Stimulated activated naive CD4-positive, alpha-beta T cell treated with Interleukin-2 at 50 U/mL for 16 hours (primary cell): ENCODE measurements around the gene BTRC.
"Not testable (repeated sequence)": the region's sequence is repeated elsewhere in the genome, so short reads cannot be mapped to it uniquely, and the experiment has no call there.

Source experiments
- DNase-seq: peaks from one replicate; lab custom pipeline; 2025; lab: John Stamatoyannopoulos, UW

Gene BTRC

GRCh38 chr10:101353692-101354327 is at the start of gene BTRC:
Gene BTRC (plus strand): TSS chr10:101354165. CDS start chr10:101354181, 16 bp downstream.
- DNase-seq, result peak; percentile 97

DNA sequence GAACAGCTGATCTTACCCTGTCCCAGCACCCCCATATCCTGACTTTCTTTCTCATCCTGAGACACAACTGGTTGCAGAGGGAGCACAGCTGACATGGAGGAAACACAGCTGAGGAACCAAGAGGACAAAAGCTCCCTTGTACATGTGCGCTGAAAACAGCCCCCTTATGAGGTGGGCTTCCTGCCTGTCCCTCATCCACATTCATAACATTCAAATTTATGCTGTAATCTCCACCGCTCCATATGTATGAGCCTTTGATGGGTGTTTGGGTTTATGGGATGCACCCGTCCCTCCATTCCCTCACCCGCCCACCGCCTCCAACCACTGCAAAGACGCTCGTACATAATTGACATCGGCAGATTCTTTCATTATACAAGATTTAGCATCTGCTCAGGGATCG is 49.6 kb upstream of the BTRC start:
- no peak for DNase-seq

GRCh38 chr10:101305320-101306241 is 48.4 kb upstream of the BTRC start:
- DNase-seq, result no peak

- no peak for DNase-seq
Observed at GRCh38 chr10:101308051-101308450, 45.9 kb upstream of the BTRC start.

DNA sequence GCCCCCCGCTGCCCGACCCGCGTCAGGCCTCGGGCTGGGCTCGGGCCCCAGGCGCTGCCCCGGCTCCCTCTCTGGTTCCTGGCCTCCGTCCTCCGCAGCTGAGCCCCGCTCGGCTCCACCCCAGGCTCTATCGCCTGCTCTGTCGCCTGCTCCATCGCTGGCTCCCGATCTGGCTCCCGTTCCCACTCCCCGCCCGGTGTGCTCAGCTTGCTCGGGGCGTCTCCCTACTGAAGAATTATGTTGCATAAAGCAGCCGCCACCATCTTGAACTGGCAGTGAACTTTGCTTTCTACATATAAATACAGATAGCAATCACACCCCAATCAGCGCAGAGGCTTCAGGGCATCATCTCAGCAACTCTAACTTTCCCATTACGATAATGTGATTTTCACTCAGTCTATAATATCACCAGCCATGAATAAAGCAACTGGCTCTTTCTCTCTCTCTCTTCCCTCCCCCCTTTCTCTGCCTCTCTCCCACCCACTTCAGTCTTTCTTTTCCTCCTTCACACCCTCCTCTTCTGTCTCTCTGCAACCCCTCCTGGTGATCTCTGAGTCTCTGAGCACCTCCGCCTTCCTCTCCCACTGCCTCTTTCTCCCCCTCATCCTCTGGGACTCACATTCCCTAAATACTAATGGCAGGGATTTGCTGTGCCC is 43.3 kb upstream of the BTRC start:
- no peak for DNase-seq

DNA sequence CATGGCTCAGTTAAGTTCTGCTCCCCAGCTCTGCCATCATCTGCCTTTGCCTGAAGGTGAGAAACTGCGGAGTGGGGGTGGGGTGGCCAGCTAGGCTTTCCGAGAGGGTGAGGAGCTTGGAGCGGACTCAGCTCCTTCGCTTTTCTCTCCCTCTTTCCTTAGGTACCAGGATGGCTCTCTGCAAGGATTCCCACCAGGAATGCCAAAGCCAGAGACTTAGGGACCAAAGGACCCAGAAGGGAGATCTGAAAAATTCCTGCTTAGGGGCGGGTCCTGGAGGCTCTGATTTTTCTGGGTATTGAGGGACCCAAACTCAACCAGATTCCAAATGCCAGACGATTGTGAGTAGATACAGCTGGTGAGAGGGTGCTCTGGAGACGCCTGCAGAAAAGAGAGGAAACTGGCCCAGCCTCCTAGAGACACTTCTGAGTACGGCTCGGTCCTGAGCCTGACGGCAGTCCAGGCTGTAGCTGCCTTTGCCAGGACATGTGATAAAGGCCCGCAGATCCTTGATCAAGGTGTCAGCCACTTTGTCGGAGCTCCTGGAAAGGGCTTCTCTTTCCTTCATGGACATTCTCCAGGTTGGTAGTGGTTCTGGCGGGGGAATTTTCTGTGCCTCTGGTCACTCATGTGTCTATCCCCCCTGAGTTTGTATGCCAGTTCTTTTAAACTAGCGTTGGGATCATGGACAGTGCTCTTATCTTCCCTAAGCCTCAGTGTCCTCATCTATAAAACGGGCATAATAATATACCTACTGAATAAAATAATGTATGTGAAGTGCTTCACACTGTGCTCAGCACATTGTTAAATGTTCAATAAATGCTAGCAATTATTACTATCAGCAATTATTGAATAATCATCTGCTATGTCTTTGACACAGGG is 42.5 kb upstream of the BTRC start:
- no peak for DNase-seq

DNA sequence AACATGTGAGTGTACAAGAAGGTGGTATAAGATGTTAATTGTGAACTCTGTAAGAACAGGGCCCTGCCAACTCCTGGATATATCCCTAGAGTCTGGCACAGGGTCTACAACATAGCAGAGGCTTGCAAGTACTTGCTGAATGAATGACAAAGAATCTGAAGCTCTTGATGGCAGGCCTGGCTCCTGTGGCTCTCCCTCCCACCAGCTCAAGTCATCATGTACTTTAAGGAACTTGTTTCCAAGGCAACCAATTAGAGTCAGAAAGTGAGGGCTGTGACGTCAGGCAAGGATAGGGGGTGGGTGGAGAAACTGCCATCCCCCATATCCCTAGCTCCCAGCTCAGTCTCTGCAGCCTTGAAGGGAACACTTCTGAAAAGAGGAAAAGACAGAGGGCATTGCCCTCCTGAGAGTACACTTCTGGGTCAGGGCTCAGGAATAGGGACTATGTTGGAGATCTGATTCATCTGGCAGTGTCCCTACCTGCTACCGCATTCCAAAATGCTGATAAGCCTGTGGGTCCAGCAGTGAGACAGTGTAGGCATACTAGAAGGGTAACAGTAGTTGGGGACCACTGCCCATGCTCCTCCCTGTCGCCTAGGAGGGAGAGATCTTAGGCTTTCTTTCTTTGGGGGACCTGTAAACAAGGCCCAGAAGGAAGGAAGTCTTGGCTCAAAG is 34.6 kb upstream of the BTRC start:
- DNase-seq, result no peak

- DNase-seq, result no peak
Observed at GRCh38 chr10:101321073-101321472, 32.9 kb upstream of the BTRC start.

DNA sequence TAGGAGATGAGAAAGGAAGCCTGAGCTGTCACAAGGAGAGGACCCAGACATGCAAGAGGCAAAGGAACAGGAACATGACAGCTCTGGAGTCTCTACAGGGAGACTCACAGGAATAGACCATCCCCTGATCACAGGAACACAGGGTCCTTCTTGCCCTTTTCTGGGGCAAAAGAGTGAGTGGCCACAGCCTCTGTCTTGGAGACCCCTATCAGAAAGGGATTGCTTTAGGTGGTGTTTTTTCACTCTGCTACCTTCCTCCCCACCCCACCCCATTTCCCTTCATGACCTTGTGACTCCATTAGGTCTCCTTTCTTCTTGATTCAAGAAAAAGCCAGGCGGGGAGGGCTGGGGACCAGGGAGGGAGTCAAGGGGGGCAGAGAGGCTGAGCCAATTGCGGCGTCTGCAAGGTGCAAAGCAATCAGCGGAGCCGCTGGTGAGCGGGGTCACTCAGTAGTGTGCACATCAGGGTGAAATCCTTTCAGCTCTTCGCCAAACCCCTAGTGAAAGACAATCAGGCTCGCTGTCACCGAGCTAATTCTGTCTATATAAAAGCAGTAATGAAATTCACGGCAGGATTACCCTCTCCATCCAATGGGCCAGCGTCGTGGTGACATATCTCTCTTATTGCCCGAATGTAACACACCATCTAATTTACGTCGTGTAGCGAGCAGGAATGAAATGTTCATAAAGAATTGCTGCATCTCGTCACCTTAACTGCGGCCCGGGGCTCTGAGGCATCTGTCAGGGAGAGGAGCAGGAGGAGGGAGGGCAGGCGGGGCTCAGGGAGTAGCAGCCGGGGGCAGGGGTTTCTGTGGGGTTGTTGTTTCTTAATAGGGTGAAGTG is 31.5 kb upstream of the BTRC start:
- DNase-seq, result no peak

DNA sequence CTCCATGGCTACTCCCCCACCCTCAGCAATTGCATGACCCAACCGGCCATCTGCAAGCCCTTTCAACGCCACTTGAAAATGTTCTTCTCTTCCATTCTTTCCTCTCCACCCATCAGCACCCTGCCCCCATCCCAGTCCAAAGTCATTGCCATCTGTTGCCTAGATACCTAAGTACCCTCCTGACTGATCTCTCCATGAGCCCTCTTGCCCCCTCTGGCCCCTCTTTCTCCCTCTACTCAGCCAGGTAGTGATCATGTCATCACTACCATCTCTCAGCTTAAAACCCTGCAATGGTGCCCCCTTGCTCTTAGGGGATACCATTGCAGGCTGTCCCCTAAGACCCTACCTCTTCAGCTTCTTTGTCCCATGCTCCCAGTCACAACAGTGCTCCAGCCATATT is 30.5 kb upstream of the BTRC start:
- no peak for DNase-seq

DNA sequence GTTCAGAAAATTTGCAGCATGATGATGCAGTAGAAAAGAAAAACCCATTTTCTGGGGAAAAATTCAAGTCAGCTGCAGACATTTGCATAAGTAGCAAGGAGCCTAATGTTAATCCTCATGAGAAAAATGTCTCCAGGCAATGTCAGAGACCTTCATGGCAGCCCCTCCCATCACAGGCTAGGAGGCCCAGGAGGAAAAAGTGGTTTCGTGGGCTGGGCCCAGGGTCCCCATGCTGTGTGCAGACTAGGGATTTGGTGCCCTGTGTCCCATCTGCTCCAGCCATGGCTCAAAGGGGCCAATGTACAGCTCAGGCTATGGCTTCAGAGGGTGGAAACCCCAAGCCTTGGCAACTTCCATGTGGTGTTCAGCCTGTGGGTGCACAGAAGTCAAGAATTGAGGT is 26.5 kb upstream of the BTRC start:
- DNase-seq, result not testable (repeated sequence)

GRCh38 chr10:101329341-101330032 is 24.5 kb upstream of the BTRC start:
- no peak for DNase-seq

GRCh38 chr10:101330231-101330630 is 23.7 kb upstream of the BTRC start:
- no peak for DNase-seq

- DNase-seq, result no peak
Observed at GRCh38 chr10:101330631-101331225, 23.2 kb upstream of the BTRC start.

DNA sequence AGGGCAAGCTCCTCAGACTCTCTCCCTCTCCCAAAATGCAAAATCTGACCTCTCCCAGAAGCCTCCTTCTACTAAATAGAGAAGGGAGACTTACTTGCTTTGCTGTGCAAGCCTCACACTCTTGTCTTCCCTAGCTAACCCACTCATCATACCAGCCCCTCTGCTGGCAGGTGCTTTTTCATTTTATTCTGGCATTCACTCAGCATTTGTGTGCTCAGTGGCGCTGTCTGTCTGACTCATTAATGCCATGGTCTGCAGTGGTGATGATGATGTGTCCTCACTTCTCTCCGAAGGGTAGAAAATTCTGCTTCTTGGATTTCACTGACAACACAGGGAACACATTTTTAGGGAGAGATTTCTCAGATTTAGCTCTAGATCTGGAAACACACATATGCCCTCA is 22.0 kb upstream of the BTRC start:
- DNase-seq, result no peak

- DNase-seq, result not testable (repeated sequence)
Observed at GRCh38 chr10:101334259-101334658, 19.7 kb upstream of the BTRC start.

GRCh38 chr10:101336382-101336781 is 17.6 kb upstream of the BTRC start:
- DNase-seq, result no peak

DNA sequence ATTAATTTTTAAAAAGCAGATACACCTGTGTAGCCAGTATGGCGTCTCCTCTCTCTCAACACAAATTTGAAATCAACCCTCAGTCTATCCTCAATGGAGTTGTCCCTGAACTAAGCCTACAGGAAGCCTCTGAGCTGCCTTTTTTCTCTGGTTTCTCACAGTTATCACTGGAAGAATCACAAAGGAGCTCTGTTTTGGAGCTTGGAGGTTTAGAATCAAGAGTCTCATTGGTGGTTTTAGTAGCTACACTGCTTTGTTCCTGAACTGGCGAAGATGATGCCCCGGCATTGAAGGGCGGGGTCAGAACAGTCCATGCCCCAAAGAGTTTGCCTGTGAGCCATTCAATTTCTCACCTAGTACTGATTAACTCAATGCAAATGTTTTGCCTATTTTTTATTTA is 16.1 kb upstream of the BTRC start:
- no peak for DNase-seq

DNA sequence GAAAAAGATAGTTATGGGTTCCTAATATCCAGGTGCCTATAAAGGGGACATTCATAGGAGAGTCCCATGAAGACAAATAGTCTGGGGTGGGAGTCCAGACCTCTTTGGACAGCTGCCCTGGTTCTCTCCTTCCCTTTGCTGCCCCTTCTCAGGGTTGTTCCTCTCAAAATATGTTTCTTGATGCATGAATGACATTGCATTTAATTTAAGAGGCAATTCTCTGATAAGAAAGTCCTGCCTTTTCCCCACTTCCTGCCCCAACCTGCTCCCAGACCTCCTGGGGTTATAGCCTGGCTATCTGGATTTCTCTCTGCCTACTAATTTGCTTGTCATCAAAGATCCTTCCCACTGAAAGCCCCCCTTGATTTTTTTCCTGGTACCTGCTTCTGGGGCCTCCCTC is 12.5 kb upstream of the BTRC start:
- no peak for DNase-seq
